ENCODE results near the gene HSP90AA1.
"Not testable (repeated sequence)": the region's sequence is repeated elsewhere in the genome, so short reads cannot be mapped to it uniquely, and the experiment has no call there.

The HSP90AA1 gene

GRCh38 chr14:102095231-102095870 lies 8.5 kb upstream of the HSP90AA1 start:
- DNase-seq: no peak

- DNase-seq: no peak
These were observed 7.3 kb upstream of the HSP90AA1 start for GRCh38 chr14:102094101-102094500.

- DNase-seq: no peak
These were observed 6.0 kb upstream of the HSP90AA1 start for GRCh38 chr14:102092806-102093205.

GRCh38 chr14:102090713-102091112 lies 3.9 kb upstream of the HSP90AA1 start:
- no peak for DNase-seq

GRCh38 chr14:102089621-102090343 lies 2.9 kb upstream of the HSP90AA1 start:
- DNase-seq: no peak

GRCh38 chr14:102088012-102088792 lies 1.4 kb upstream of the HSP90AA1 start:
- peak in 25 of 56 donors; percentile 15 to 74 (median 45) for DNase-seq

- no peak for DNase-seq
These were observed 843 bp upstream of the HSP90AA1 start for GRCh38 chr14:102087762-102088011.

- DNase-seq: no peak
These were observed 204 bp downstream of the HSP90AA1 start for GRCh38 chr14:102086709-102086971.

- peak in 22 of 56 donors; percentile 16 to 78 (median 46) for DNase-seq
These were observed 716 bp downstream of the HSP90AA1 start for GRCh38 chr14:102085948-102086708.

GRCh38 chr14:102085488-102085887 lies 1.4 kb downstream of the HSP90AA1 start:
- peak in 1 of 56 donors; percentile 23 for DNase-seq

- no peak for DNase-seq
These were observed 1.9 kb downstream of the HSP90AA1 start for GRCh38 chr14:102084931-102085330.

- DNase-seq: not testable (repeated sequence)
These were observed 2.3 kb downstream of the HSP90AA1 start for GRCh38 chr14:102084522-102084921.

- DNase-seq: no peak
These were observed 5.4 kb downstream of the HSP90AA1 start for GRCh38 chr14:102081231-102082080.

- peak in 1 of 56 donors; percentile 26 for DNase-seq
These were observed 6.4 kb downstream of the HSP90AA1 start for GRCh38 chr14:102080183-102081080.

GRCh38 chr14:102079700-102079979 lies 7.2 kb downstream of the HSP90AA1 start:
- peak in 2 of 56 donors; percentile 40 to 61 for DNase-seq

GRCh38 chr14:102078831-102079699 lies 7.8 kb downstream of the HSP90AA1 start:
- DNase-seq: peak in 2 of 56 donors; percentile 40 to 61

GRCh38 chr14:102078361-102078791 lies 8.5 kb downstream of the HSP90AA1 start:
- peak in 1 of 56 donors; percentile 22 for DNase-seq

- no peak for DNase-seq
These were observed 9.5 kb downstream of the HSP90AA1 start for GRCh38 chr14:102077382-102077709.

- DNase-seq: no peak
These were observed 11.7 kb downstream of the HSP90AA1 start for GRCh38 chr14:102075155-102075554.
